Osteoblast (primary cell): ENCODE data around the gene SLC5A6. TPM values are rescaled to one million over a fixed set of nuclear protein-coding genes. Genes with fewer than 3 reads are reported as not detected.

Source experiments
- DNase-seq: peaks from one replicate; pipeline ENCODE4 v3.0.0; 2011; ENCODE audit warnings: low spot score, mixed read lengths; ENCODE audit not compliant: insufficient read length; ENCODE audit errors: missing footprints
- H2AFZ ChIP-seq: 2 replicates; pipeline ENCODE4 v1.6.0; 2011; ENCODE audit warnings: mild to moderate bottlenecking, low read length
- H3K27ac ChIP-seq: 2 replicates; pipeline ENCODE4 v1.5.1; 2011; ENCODE audit warnings: mild to moderate bottlenecking, low read depth, low read length, moderate library complexity
- H3K27me3 ChIP-seq: 2 replicates; pipeline ENCODE4 v1.6.0; 2012; ENCODE audit warnings: mild to moderate bottlenecking, control low read depth, inconsistent platforms, low read length, moderate library complexity; ENCODE audit not compliant: insufficient read depth
- H3K36me3 ChIP-seq: 2 replicates; pipeline ENCODE4 v1.5.1; 2011; ENCODE audit warnings: mild to moderate bottlenecking, low read length, control low read depth, moderate library complexity; ENCODE audit not compliant: insufficient read depth
- H3K4me1 ChIP-seq: 2 replicates; pipeline ENCODE4 v1.5.1; 2011; ENCODE audit warnings: mild to moderate bottlenecking, low read length, control low read depth, moderate library complexity; ENCODE audit not compliant: insufficient read depth
- H3K4me2 ChIP-seq: 2 replicates; pipeline ENCODE4 v1.6.0; 2011; ENCODE audit warnings: mild to moderate bottlenecking, low read length; ENCODE audit not compliant: insufficient read depth
- H3K4me3 ChIP-seq: fragments of 200-600 bp; sonication (generic); 3 replicates; pipeline ENCODE4 v1.5.1; 2012; ENCODE audit warnings: mild to moderate bottlenecking, low read length, inconsistent platforms; ENCODE audit not compliant: insufficient read depth
- H3K79me2 ChIP-seq: 2 replicates; pipeline ENCODE4 v1.6.0; 2012; ENCODE audit warnings: mild to moderate bottlenecking, low read length, control low read depth, inconsistent platforms; ENCODE audit not compliant: insufficient read depth
- H3K9me3 ChIP-seq: 2 replicates; pipeline ENCODE4 v1.5.1; 2011; ENCODE audit warnings: low read depth, low read length, control low read depth
- H4K20me1 ChIP-seq: 2 replicates; pipeline ENCODE4 v1.6.0; 2012; ENCODE audit warnings: mild to moderate bottlenecking, low read length, control low read depth; ENCODE audit not compliant: insufficient read depth
- CTCF ChIP-seq: IDR thresholded peaks from 2 replicates; pipeline ENCODE4 v1.5.1; 2011; ENCODE audit warnings: mild to moderate bottlenecking, low read depth, low read length, moderate library complexity; ENCODE audit errors: extremely low read depth
- total RNA-seq: library from RNA; depleted of rRNA; stranded (reverse); fragments of >200 nt; gene quantifications from 2 replicates; pipeline ENCODE4 v1.2.3, GENCODE V29; 2012

Gene SLC5A6
- total RNA-seq, 1 donor, result 14.1 TPM

GRCh38 chr2:27255660-27256059 is 43.6 kb upstream of the SLC5A6 start:
- Histone ChIP-seq H3K27me3 (peaks cover 13% of the 10 kb centered on the region), H3K79me2 (no peaks in the 10 kb centered on the region), H4K20me1 (no peaks in the 10 kb centered on the region), H3K36me3 (no peaks in the 10 kb centered on the region), H2AFZ (no peak overlapping the region), H3K4me3 (peak overlapping the region; percentile 35), H3K27ac (peak overlapping the region; percentile 69), H3K9me3 (no peaks in the 10 kb centered on the region), H3K4me1 (peaks cover 18% of the 10 kb centered on the region), H3K4me2 (peak overlapping the region; percentile 72)
- peak; percentile 95 for DNase-seq
- no peak for TF ChIP-seq CTCF

- Histone ChIP-seq H3K27me3 (peaks cover 8% of the 10 kb centered on the region), H4K20me1 (no peaks in the 10 kb centered on the region), H3K79me2 (no peaks in the 10 kb centered on the region), H3K9me3 (no peaks in the 10 kb centered on the region), H3K27ac (peak overlapping the region; percentile 69), H3K4me2 (peak overlapping the region; percentile 72), H3K4me1 (peaks cover 18% of the 10 kb centered on the region), H2AFZ (no peak overlapping the region), H3K4me3 (peak overlapping the region; percentile 35), H3K36me3 (no peaks in the 10 kb centered on the region)
- peak; percentile 88 for DNase-seq
- TF ChIP-seq CTCF, result no peak
Observed at GRCh38 chr2:27255187-27255586, 43.1 kb upstream of the SLC5A6 start.

GRCh38 chr2:27251766-27252165 is 39.7 kb upstream of the SLC5A6 start:
- H3K9me3 ChIP-seq, result no peaks in the 10 kb centered on the region
- H4K20me1 ChIP-seq, result no peaks in the 10 kb centered on the region
- H3K27ac ChIP-seq, result no peak overlapping the region
- no peak for TF ChIP-seq CTCF
- H2AFZ ChIP-seq, result no peak overlapping the region
- H3K27me3 ChIP-seq, result no peaks in the 10 kb centered on the region
- peak; percentile 25 for DNase-seq
- H3K79me2 ChIP-seq, result no peaks in the 10 kb centered on the region
- no peaks in the 10 kb centered on the region for H3K36me3 ChIP-seq
- peaks cover 31% of the 10 kb centered on the region for H3K4me1 ChIP-seq
- no peak overlapping the region for H3K4me3 ChIP-seq
- no peak overlapping the region for H3K4me2 ChIP-seq

- no peaks in the 10 kb centered on the region for H4K20me1 ChIP-seq
- H3K79me2 ChIP-seq, result no peaks in the 10 kb centered on the region
- peak; percentile 32 for DNase-seq
- peaks cover 24% of the 10 kb centered on the region for H3K4me1 ChIP-seq
- no peaks in the 10 kb centered on the region for H3K36me3 ChIP-seq
- TF ChIP-seq CTCF, result no peak
- no peak overlapping the region for H3K4me2 ChIP-seq
- no peak overlapping the region for H3K27ac ChIP-seq
- H2AFZ ChIP-seq, result no peak overlapping the region
- H3K4me3 ChIP-seq, result no peak overlapping the region
- H3K27me3 ChIP-seq, result no peaks in the 10 kb centered on the region
- no peaks in the 10 kb centered on the region for H3K9me3 ChIP-seq
Observed at GRCh38 chr2:27250652-27251379, 38.7 kb upstream of the SLC5A6 start.
